HG03108 (cell line): Measurements from ENCODE around the gene YOD1.

Source experiments
- ATAC-seq: cut with Tn5 transposase; IDR thresholded peaks from one replicate; pipeline ENCODE4 v1.9.1; 2021; ENCODE audit warnings: moderate library complexity; ENCODE audit not compliant: unreplicated experiment

YOD1 gene

GRCh38 chr1:207013321-207014085 lies 37.5 kb downstream of the YOD1 start:
- ATAC-seq: no peak

GRCh38 chr1:207010726-207011125 lies 40.3 kb downstream of the YOD1 start:
- no peak for ATAC-seq

- no peak for ATAC-seq
These were observed 41.1 kb downstream of the YOD1 start for GRCh38 chr1:207009945-207010344.

- no peak for ATAC-seq
These were observed 41.7 kb downstream of the YOD1 start for GRCh38 chr1:207009182-207009850.

GRCh38 chr1:207007352-207008033 lies 43.5 kb downstream of the YOD1 start:
- no peak for ATAC-seq

- no peak for ATAC-seq
These were observed 44.1 kb downstream of the YOD1 start for GRCh38 chr1:207006914-207007313.

GRCh38 chr1:207006083-207006482 lies 44.9 kb downstream of the YOD1 start:
- ATAC-seq: no peak

GRCh38 chr1:207004931-207005830 lies 45.8 kb downstream of the YOD1 start:
- no peak for ATAC-seq

- ATAC-seq: no peak
These were observed 47.8 kb downstream of the YOD1 start for GRCh38 chr1:207003210-207003609.

GRCh38 chr1:207002724-207003146 lies 48.3 kb downstream of the YOD1 start:
- ATAC-seq: no peak

- no peak for ATAC-seq
These were observed 49.3 kb downstream of the YOD1 start for GRCh38 chr1:207001492-207002245.

- no peak for ATAC-seq
These were observed 50.2 kb downstream of the YOD1 start for GRCh38 chr1:207000651-207001291.

GRCh38 chr1:206998816-206999215 lies 52.2 kb downstream of the YOD1 start:
- ATAC-seq: no peak
